Heart right ventricle (tissue), 16 donors: ENCODE measurements around the gene RPLP2. TPM values are rescaled to one million over a fixed set of nuclear protein-coding genes. Genes with fewer than 3 reads are reported as not detected.

Source experiments
- ATAC-seq, 8 donors: fragments of 200-7000 bp; cut with Tn5 transposase; one replicate each; pipeline ENCODE4 v1.9.1; 2020; ENCODE audit warnings: mild to moderate bottlenecking in 8 of 8, moderate library complexity in 8 of 8, moderate number of reproducible peaks in 1 of 8
- DNase-seq, 2 donors: peaks; one replicate each; pipeline ENCODE4 v3.0.0-alpha.2; 2020
- H3K27ac ChIP-seq, 10 donors: fragments of 200-600 bp; sonication (generic) in 2 of 10; one replicate each; pipeline versions ENCODE4 v1.5.0 to v1.8.0; 2020 to 2022; ENCODE audit warnings: mild to moderate bottlenecking in 3 of 10
- H3K27me3 ChIP-seq, 7 donors: fragments of 200-600 bp; one replicate each; pipeline ENCODE4 v1.8.0; 2021 to 2022; ENCODE audit warnings: mild to moderate bottlenecking in 2 of 7
- H3K36me3 ChIP-seq, 9 donors: fragments of 200-600 bp; sonication (generic) in 1 of 9; one replicate each; pipeline versions ENCODE4 v1.5.0 to v1.8.0; 2020 to 2022; ENCODE audit warnings: mild to moderate bottlenecking in 2 of 9
- H3K4me1 ChIP-seq, 9 donors: fragments of 200-600 bp; sonication (generic) in 1 of 9; one replicate each; pipeline versions ENCODE4 v1.5.0 to v1.8.0; 2020 to 2022; ENCODE audit warnings: mild to moderate bottlenecking in 4 of 9
- H3K4me3 ChIP-seq, 10 donors: fragments of 200-600 bp; sonication (generic) in 2 of 10; one replicate each; pipeline versions ENCODE4 v1.5.0 to v1.8.0; 2020 to 2022; ENCODE audit warnings: mild to moderate bottlenecking in 7 of 10, moderate library complexity in 2 of 10
- H3K9me3 ChIP-seq, 11 donors: fragments of 200-600 bp in 10 of 11; sonication (generic) in 2 of 11; one replicate each; pipeline versions ENCODE4 v1.5.0 to v1.8.0; 2013 to 2022; ENCODE audit warnings: mild to moderate bottlenecking in 2 of 11, control low read depth in 1 of 11, moderate library complexity in 1 of 11
- WGBS, 2 donors: extraction: QIAGEN DNeasy Blood & Tissue Kit; methylation state at CpG; one replicate each; pipeline ENCODE4 v1.1.7; 2013; ENCODE audit warnings: inconsistent platforms in 1 of 2; 5-methylcytosine and 5-hydroxymethylcytosine counted together
- intact Hi-C, 10 donors: fragments of 100-400 bp; cut with DNase I; formaldehyde crosslinking; loops; one replicate each; pipeline versions ENCODE4 v1.11.1 to v1.14.2; 2022
- polyA plus RNA-seq, 2 donors: library from polyadenylated mRNA; stranded (reverse); fragments of 200-250 nt; gene quantifications; one replicate each; pipeline ENCODE4 v1.2.3, GENCODE V29; 2013
- total RNA-seq, 10 donors: library from RNA; stranded (reverse); fragmentation: NEBNext Ultra II Directional in 3 of 10; extraction: Animal tissue kit (Norgen Biotek cat#: 25700) in 3 of 10; gene quantifications; one replicate each; pipeline versions ENCODE4 v1.2.1 to v1.2.4, GENCODE V29; 2021 to 2023
- TF ChIP-seq, protein P1 (sequence below), 9 donors: fragments of 200-600 bp; sonication (generic) in 2 of 9; IDR thresholded peaks; one replicate each; pipeline versions ENCODE4 v1.5.0 to v1.8.0; 2021 to 2022; ENCODE audit warnings: antibody characterized with exemption in 9 of 9, mild to moderate bottlenecking in 5 of 9, moderate library complexity in 1 of 9
- donor health status: Arrhythmogenic right ventricular cardiomyopathy.
- donor health status: ischemic (EF 13 %, LVEDD 7.1; RV severe dilation, severe dysfunction).
- donor health status: healthy with polysubstance abuse.
- donor health status: DM: no; HTN: yes; CAD: no.
- donor health status: DM: no; HTN: no; CAD: no.
- donor health status: ischemic (EF 25% LVEDD 6.9; RV normal size, moderate dysfunction).
- donor health status: ischemic (EF 25% LVEDD 5.7; RV mildly dilated, moderate dysfunction).
- donor health status: healthy.
- donor health status: DM: yes; HTN: yes; CAD: no.
- donor health status: Ischemic cardiomyopathy.
- donor health status: ischemic (EF 35%, LVEDD 5.7; RV mildly dilated, moderate dysfunction).
- donor health status: nonischemic (EF 11% LVEDD 7.7; RV severe dilation, severe dysfunction).
- donor health status: DM: yes; HTN: yes; CAD: no.
- donor health status: PGD.
- donor health status: ischemic (EF 29% LVEDD 5.4; RV normal size, mild dysfunction).
- donor health status: nonischemic (EF 23%, LVEDD 6.1; RV moderate dilation, normal function).

Gene RPLP2
- total and polyA plus RNA-seq, 12 donors = 765 to 1,699 (median 918) TPM

GRCh38 chr11:816433-816779 is 6.6 kb downstream of the RPLP2 start:
- Histone ChIP-seq H3K36me3 (peaks cover 0 to 42% (median 23%) of the 10 kb centered on the region in 9 donors), H3K4me3 (no peak overlapping the region), H3K4me1 (peaks cover 8 to 32% (median 25%) of the 10 kb centered on the region in 9 donors), H3K9me3 (no peaks in the 10 kb centered on the region), H3K27ac (no peak overlapping the region), H3K27me3 (no peaks in the 10 kb centered on the region)
- intact Hi-C loops = no loop called here
- 78 to 80% methylated on average over 11 of the region's 11 CpGs for WGBS, 2 donors
- DNase-seq (no peak), ATAC-seq (no peak)
- TF ChIP-seq, protein P1, sequence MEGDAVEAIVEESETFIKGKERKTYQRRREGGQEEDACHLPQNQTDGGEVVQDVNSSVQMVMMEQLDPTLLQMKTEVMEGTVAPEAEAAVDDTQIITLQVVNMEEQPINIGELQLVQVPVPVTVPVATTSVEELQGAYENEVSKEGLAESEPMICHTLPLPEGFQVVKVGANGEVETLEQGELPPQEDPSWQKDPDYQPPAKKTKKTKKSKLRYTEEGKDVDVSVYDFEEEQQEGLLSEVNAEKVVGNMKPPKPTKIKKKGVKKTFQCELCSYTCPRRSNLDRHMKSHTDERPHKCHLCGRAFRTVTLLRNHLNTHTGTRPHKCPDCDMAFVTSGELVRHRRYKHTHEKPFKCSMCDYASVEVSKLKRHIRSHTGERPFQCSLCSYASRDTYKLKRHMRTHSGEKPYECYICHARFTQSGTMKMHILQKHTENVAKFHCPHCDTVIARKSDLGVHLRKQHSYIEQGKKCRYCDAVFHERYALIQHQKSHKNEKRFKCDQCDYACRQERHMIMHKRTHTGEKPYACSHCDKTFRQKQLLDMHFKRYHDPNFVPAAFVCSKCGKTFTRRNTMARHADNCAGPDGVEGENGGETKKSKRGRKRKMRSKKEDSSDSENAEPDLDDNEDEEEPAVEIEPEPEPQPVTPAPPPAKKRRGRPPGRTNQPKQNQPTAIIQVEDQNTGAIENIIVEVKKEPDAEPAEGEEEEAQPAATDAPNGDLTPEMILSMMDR (IDR thresholded peaks at IDR 0.05) = no peak

DNA sequence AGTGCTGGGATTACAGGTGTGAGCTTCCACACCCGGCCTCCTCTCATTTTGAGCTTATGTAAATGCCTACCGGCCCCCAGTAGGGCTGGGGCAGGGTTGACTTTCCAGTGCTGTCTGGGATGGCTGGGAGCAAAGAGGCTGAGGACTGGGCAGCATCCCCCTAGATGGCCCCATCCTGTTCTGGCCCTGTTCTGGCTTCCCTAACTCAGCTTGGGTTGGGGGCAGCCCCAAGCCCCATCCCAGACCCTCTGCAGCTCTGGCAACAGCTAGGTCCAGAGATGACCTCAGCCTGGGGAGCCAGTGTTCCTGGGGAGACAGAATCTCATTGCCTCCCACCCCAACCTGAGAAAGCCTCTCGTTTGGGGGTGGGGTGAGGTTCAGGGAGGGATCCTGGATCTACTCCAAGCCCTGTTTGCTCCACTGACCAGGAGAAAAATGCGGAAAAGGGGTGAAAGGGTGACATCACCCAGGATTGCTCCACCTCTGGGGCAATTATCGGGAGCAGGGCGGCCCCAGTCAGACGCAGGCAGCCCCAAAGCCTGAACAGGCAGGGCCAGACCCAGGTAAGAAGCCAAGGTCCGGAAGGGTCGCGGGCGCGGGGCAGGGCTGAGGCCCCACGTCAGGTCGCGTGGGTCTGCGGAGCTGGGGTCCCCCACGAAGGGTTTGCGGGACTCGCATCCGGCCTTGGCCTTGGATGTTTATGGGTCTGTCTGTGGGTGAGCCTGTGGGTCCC is 8.8 kb downstream of the RPLP2 start, which contains the start of gene PNPLA2:
Gene PNPLA2 (plus strand): TSS at position 519 of the 733 bp plus-strand sequence. CDS start 805 bp downstream, outside the sequence.
- 32% methylated on average over 20 of the region's 20 CpGs for WGBS, 2 donors
- Histone ChIP-seq H3K9me3 (no peaks in the 10 kb centered on the region), H3K27ac (peak within 1 kb of the TSS; percentile 87 to 99 (median 98)), H3K27me3 (no peaks in the 10 kb centered on the region), H3K4me1 (peaks cover 16 to 43% (median 34%) of the 10 kb centered on the region in 9 donors), H3K4me3 (peak within 1 kb of the TSS; percentile 69 to 99 (median 92)), H3K36me3 (peaks cover 0 to 42% (median 6%) of the 10 kb centered on the region in 9 donors)
- ATAC-seq (peak in 4 of 8 donors; percentile 0 to 1 (median 0)), DNase-seq (no peak)
- TF ChIP-seq, protein P1 (IDR thresholded peaks at IDR 0.05) = no peak
- intact Hi-C loops = no loop called here

DNA sequence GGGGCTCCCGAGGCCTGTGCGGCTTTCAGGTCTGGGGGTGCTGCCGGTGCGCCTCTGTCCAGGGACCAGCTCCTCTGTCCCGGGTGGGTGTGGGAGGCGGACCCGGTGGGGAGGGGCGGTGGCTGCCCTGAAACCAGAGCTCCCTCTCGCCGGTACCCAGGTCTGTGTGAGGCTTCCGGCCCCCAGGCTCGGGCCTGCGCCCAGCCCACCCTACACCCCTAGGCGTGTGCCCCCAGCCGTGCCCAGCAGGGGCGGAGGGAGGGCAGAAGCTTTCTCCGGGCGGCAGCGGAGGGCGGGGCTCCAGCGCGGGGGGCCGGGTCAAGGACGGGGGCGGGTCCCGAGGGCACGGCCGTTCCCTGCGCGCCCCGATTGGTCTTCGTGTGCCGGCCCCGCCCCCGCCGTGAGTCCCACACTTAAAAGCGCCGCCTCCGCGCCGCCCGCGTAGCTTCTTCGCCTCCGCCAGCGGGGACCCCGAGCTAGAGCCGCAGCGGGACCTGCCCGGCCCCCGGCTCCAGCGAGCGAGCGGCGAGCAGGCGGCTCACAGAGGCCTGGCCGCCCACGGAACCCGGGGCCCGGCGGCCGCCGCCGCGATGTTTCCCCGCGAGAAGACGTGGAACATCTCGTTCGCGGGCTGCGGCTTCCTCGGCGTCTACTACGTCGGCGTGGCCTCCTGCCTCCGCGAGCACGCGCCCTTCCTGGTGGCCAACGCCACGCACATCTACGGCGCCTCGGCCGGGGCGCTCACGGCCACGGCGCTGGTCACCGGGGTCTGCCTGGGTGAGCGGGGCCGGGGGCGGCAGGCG is 9.6 kb downstream of the RPLP2 start:
- intact Hi-C loops = no loop called here
- peak overlapping the region; percentile 87 to 99 (median 98) for H3K27ac ChIP-seq
- no peaks in the 10 kb centered on the region for H3K27me3 ChIP-seq
- DNase-seq (peak; percentile 93 to 95), ATAC-seq (peak; percentile 70 to 92 (median 79))
- H3K4me3 ChIP-seq = peak overlapping the region; percentile 69 to 99 (median 92)
- no peaks in the 10 kb centered on the region for H3K9me3 ChIP-seq
- WGBS, 2 donors = 0 to 1% methylated on average over 78 to 96 of the region's 96 CpGs
- H3K4me1 ChIP-seq = peaks cover 16 to 46% (median 34%) of the 10 kb centered on the region in 9 donors
- H3K36me3 ChIP-seq = peaks cover 0 to 42% (median 12%) of the 10 kb centered on the region in 9 donors
- TF ChIP-seq, protein P1 (IDR thresholded peaks at IDR 0.05) = peak in 5 of 9 donors; percentile 14 to 35 (median 27)

GRCh38 chr11:819943-820649 is 10.3 kb downstream of the RPLP2 start:
- H3K4me3 ChIP-seq = peak overlapping the region; percentile 69 to 99 (median 92)
- DNase-seq (peak; percentile 88 to 91), ATAC-seq (peak; percentile 56 to 75 (median 66))
- no peaks in the 10 kb centered on the region for H3K27me3 ChIP-seq
- TF ChIP-seq, protein P1 (IDR thresholded peaks at IDR 0.05) = no peak
- peaks cover 16 to 49% (median 34%) of the 10 kb centered on the region in 9 donors for H3K4me1 ChIP-seq
- peak overlapping the region; percentile 87 to 99 (median 98) for H3K27ac ChIP-seq
- H3K36me3 ChIP-seq = peaks cover 0 to 42% (median 20%) of the 10 kb centered on the region in 9 donors
- H3K9me3 ChIP-seq = no peaks in the 10 kb centered on the region
- WGBS, 2 donors = 2 to 4% methylated on average over 44 to 47 of the region's 47 CpGs
- intact Hi-C loops = no loop called here
